Measurements from ENCODE around the gene MAPK1.
"Not testable (repeated sequence)": the region's sequence is repeated elsewhere in the genome, so short reads cannot be mapped to it uniquely, and the experiment has no call there.

The MAPK1 gene

DNA sequence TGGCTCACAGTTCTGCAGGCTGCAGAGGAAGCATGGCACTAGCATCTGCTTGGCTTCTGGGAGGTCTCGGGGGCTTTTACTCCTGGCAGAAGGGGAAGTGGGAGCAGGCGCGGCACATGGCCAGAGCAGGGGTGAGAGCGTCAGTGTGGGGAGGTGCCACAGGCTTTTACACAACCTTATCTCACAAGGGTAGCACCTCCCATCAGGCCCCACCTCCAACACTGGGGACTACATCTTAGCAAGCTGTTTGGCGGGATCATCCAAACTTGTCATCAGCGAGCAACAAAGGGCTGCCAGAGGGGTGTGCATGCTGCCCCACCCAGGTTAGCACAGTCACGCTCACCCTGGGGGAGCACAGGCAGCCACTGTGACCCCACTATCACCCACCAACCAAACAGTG, 112.9 kb downstream of the MAPK1 start:
- no peak for DNase-seq (ENCODE audit: low spot score)

DNA sequence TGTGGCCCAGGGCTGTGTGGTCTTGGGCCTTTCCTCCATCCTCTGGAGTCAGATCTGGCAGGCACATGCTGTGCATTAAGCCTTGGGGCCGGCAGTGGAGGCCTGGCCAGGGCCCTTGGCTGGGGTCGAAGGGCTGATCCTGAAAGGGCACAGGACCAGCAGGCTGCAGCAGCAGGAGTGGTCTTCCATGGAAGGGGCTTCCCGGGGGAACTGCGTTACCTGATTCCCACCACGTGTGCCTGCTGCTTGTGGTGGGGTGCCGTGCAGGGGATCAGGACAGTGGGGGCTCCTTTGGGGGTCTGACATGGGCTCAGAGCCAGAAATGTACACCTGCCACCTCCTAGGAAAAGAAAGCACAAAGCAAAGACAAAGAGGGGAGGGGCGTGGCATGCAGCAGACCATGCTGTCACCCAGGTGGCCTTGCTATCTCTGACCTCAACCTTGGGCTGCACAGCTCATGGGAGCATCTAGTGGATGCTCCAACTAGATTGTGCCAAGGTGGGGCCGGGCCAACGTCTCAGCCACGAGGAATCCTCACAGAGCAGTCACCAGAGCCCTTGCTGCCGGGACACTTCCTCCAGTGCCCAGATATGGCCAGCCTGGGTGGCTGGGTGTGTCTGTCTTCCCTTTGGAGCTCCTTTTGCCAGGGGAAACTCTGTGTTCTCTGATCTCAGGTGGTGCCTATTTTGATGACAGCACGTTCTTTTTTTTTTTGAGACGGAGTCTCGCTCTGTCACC, 113.9 kb downstream of the MAPK1 start:
- DNase-seq (ENCODE audit: low spot score), result no peak

DNA sequence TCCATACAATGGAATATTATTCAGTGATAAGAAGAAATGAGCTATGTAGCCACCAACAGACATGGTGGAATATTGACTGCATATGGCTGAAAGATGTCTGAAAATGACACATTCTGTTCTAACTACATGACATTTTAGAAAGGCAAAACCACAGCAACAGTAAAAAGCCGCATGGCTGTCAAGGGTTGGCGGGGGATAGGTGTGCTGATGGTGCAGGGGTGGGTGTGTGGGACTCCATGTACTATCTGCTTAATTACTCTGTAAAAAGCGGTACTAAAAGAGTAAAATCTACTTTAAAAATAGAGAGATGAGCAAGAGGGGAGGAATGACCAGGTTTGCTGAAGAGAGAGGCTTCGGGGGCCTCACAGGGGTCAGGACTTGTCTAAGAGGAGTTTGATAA, 115.2 kb downstream of the MAPK1 start:
- no peak for DNase-seq (ENCODE audit: low spot score)

DNA sequence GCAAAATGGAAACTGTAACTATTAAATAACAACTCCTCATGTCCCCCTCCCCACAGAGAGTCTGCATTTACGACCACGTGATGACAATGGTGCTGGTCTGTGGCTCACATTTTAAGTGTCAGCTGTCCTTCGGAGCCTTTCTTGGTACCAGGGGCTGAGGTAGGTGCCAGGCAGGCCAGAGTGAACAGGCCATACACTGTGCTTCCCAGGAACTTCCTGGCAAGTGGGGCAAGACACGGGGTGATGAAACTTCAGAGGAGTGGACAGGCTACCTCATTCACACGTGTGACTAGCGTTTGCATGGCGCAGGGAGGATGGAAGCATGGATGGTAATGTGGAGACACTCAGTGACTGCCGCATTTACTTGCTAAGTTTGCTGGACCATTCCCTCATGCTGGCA, 121.5 kb downstream of the MAPK1 start:
- no peak for DNase-seq (ENCODE audit: low spot score)

DNA sequence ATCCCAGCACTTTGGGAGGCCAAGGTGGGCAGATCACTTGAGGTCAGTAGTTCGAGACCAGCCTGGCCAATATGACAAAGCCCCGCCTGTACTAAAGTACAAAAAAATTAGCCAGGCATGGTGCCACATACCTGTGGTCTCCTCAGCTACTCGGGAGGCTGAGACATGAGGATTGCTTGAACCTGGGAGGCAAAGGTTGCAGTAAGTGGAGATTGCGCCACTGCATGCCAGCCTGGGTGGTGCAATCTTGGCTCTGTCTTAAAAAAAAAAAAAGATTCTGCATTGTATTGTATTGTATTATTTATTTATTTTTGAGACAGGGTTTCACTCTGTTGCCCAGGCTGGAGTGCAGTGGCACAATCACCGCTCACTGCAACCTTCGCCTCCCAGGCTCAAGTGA, 122.5 kb downstream of the MAPK1 start:
- DNase-seq (ENCODE audit: low spot score), result not testable (repeated sequence)

DNA sequence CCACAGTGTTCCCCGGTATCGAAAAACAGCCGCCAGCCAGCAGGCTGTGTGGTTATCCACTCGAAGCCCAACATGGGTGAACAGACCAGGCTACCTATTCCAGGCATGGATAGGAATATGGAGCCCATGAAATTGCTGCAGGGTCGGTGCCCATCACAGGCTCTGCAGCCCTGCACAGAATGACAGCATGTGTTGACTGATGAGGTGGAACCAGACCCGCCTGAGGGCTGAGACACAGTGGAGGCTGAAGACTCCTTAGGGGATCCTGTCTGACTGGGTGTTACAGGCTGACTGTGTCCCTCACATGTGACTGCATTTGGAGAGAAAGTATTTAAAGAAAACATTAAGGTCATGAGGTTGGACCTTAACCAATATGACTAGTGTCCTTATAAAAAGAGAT, 125.7 kb downstream of the MAPK1 start:
- DNase-seq (ENCODE audit: low spot score), result no peak

DNA sequence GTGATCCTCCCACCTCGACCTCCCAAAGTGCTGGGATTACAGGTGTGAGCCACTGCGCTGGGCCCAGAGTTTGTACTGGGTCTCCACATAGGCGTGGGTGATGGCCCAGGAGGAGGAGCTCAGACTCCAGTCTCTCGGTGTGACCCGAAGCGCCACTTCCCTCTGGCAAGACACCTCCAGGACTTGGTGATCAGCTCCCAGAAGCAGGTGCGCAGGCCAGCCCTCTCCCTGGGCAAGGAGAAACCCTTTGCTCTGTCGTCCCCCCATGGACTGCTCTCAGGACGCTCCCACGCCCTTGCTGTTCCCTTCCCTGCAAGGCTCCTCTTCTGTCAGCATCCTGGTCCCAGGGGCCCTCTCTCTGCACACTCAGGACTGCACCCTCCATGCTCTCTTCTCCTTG, 126.4 kb downstream of the MAPK1 start:
- no peak for DNase-seq (ENCODE audit: low spot score)

DNA sequence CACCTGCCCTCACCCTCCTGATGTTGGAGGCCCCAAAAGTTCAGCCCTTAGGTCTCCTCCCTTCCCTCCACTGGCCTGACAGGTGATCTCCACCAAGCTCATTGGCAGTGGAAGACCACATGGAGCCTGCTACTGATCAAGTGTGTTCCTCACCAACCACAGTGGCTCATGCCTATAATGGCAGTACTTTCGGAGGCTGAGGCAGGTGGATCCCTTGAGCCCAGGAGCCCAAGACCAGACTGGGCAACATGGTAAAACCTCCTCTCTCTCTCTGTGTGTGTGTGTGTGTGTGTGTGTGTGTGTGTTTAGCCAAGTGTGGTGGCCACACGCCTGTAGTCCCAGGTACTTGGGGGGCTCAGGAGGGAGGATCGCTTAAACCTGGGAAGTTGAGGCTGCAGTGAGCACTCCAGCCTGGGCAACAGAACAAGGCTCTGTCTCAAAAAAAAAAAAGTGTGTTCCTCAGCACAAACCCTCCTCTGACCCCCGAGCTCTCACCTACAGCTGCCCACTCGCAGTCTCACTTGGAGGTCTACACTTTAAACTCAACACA, 127.5 kb downstream of the MAPK1 start:
- DNase-seq (ENCODE audit: low spot score), result no peak

DNA sequence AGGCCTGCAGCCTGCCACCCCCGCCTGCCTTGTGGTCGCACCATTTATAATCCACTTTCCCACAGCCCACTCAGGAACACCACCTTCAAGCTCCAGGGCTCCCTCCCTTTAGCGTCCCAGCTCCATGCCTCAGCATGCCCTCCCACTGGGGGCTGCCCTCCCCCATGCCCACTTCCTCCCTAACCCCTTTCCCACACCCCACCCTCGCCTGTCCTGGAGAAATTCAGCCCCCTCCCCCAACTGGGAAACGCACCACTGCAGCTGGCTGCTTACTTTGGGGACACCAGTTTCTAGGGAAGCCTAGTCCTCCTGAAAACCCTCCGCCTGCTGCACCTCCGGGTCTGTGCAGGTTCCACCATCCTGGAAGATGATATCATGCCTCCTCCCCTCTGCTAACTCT, 128.5 kb downstream of the MAPK1 start:
- DNase-seq (ENCODE audit: low spot score), result no peak

DNA sequence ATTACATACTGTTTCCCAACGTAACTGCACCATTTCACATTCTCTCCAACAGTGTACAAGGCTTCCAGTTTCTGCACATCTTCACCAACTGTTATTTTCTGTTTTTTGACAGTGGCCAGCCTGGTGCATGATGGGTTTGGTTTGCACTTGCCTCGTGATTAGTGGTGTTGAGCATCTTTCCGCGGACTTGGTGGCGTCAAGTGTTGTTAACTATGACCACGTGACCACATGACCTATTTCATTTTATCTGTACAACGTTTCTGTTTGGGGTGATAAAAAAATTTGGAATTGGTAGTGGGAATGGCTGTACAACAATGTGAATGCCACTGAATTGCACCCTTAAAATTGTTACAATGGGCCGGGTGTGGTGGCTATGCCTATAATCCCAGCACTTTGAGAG, 129.4 kb downstream of the MAPK1 start:
- DNase-seq (ENCODE audit: low spot score), result no peak

DNA sequence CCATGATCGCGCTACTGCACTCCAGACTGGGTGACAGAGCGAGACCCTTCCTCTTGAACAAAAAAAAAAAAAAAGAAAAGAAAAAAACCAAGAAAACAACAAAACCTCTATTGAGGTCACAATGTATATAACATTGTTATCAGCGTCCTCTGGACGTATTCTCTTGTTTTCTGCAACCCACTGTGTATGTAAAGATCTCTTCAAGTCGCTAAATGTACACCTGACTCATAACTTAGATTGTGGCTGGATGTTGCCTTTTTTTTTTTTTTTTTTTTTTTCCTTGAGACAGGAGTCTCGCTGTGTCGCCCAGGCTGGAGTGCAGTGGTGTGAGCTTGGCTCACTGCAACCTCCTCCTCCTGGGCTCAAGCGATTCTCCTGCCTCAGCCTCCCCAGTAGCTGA, 130.5 kb downstream of the MAPK1 start:
- DNase-seq (ENCODE audit: low spot score), result no peak

DNA sequence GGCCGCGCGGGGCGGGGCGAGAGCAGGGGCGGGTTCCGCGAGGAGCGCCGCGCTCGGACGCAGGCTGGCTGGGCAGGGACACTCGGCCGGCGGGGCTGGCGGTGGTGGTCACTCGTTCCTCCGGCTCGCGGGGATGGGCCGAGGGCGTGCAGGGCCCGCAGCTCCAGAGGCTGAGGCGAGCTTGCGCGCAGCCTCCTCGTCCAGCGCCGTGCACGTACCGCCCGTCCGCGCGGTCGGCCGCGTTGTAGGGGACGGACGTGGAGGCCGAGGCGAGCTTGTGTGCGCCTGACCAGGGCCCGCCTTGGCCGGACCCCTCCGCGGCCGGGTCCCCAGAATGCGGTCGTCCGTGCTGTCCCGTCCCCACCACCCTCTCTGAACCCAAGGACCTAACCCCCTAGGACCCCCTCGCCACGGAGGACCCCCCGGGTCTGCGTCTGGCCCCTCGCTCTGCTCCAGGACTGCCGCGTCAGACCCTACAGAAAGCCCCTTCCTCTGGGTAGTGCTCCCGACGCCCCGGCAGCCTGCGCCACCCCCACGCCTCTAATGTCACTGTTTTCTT, 131.3 kb downstream of the MAPK1 start:
- no peak for DNase-seq (ENCODE audit: low spot score)

DNA sequence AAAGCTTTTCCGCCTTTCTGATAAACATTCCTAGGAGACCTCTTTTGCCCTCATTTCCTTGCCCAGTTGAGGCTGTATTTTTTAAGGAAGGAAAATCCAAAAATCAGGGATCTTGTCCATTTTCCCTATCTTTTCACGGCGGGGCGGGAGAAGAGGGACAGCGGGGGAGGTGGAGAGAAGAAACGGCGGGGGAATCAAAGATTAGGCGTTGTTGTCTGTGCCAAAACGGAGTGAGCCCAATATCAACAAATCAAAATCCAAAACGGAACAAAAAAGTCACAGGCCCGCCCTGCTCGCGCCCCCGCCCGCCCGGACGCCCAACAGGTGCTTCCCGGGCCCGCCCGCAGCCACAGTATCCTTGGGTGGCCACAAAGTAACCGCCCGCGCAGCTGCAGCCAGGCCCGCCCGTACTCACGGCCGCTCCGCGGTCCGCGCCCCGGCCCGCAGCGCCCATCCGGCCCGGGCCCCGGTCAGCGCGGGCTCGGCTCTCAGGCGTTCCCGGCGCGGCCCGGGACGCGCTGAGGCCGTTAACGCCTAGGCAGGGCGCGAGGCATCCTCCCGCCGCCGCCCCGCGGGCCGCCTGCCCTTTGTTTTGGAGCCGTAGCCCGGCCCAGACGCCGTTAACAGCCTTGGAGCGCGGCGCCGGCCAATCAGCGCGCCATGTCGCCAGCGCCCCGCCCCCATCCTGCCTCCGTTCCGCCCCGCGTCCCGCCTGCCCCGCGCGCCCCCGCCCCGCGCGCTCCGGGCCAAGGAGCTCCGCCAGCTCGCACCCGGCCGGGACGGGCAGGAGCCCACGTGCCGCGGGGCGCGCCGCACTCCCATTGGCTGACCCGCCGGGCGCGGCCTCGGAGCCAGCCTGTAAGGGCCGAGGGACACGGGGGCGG, 132.0 kb downstream of the MAPK1 start, which contains the start of gene YPEL1:
Gene YPEL1, minus strand, starts transcription at position 595 of the 884 bp plus-strand sequence. CDS start 25,050 bp downstream, outside the sequence.
- peak; percentile 99 for DNase-seq (ENCODE audit: low spot score)

DNA sequence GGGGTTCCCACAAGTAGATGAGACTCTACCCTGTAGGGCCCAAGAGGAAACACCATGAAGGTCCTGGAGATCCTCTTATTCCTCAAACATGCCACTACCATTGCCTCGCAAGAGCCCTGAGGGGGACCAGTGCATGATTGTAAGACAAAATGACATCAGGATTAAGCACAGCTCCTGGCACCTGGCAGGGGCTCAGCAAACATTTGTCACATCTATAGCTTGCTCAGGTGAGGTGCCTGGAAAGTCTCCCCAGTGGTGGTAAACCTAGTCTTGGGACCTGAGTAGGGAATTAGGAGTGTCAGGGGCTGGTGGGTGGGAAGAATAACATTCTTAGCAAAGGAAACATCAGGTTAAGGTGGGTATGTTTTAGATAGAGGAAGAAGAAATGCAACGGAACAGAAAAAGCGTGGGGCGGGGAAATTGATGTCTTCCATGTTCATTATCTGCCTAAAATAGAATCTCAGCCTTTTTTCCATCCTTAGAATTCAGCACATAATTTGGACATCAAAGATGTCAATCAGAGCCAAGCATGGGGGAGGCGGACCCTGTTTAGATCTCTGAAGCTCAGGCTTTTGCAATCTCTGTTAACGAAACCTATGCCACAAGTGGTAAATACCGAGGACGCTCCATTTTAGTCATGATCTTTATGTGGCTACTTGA, 132.8 kb downstream of the MAPK1 start:
- no peak for DNase-seq (ENCODE audit: low spot score)

DNA sequence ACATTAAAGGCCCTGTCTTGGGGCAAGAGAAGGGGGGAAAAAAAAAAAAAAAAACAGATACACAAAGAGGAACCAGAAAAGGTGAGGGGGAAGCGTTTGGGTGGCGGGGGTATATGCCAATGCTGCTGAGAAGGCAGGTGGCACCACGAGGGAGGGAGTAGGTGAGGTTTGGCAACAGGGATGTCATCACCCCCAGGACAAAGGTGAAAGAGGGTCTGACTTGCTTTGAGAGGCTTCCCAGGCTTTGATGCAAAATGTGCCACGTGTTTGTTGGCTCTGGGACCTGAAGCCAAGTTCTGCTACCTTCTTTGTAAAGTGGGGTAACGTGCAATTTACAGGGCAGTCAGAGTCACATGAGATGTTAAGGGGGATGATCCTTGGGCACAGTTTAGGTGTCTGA, 135.9 kb downstream of the MAPK1 start:
- DNase-seq (ENCODE audit: low spot score), result no peak

DNA sequence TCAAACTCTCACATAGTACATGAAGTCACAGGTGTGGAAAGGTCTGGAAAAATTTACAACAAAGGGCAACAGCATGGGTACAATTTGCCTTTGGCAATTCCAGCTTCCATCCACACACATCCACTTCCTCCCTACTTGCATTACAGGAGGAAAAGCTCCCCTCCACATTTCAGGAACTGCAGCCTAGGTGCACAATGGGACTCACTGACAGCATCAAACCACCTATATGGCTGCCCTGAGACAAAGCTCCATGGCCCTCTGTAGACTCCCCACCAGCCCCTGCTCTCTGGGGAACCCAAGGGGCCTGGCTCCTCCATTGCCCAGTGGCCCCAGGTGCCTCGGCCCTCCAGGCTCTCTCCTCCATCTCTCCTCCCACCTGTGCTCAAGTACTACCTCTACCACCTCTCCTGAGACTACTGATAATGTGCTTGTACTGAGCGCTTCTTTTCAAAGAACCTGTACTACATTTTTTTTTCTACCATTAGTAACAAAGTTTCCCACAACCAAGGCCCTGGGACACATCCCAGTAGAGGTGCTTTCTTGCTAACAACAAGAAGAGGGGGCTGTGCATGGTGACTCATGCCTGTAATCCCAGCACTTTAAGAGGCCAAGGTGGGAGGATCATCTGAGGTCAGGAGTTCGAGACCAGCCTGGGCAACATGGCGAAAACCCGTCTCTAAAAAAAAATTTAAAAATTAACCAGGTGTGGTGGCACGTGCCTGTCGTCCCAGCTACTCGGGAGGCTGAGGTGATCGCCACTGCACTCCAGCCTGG, 136.7 kb downstream of the MAPK1 start:
- no peak for DNase-seq (ENCODE audit: low spot score)

DNA sequence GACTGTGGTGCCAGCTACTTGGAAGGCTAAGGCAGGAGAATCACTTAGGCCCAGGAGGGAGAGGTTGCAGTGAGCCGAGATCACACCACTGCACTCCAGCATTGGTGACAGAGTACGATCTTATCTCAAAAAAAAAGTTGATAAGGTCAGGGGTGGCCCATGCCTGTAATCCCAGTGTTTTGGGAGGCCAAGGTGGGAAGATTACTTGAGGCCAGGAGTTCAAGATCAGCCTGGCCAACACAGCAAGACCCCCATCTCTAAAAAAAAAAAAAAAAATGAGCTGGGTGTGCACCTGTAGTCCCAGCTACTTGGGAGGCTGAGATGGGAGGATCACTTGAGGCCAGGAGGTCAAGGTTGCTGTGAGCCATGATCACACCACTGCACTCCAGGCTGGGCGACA, 138.3 kb downstream of the MAPK1 start:
- not testable (repeated sequence) for DNase-seq (ENCODE audit: low spot score)

DNA sequence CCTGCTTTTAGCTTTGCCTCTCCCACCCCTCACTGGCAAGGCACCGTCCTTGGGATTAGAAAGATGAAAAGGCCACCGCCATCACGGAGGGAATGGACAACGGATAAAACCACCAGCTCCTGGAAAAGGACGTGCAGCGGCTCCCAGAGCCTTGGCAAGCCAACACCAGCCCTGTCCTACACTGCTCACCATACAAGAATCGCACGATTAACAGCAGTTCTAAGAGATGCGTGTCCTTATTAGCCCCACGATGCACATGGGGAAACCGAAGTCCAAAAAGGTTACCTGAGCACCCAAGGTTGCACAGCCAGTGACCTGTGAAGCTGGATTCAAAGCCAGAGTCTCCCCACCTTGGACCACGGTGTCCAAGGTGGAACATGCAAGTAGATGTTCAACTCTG, 139.2 kb downstream of the MAPK1 start:
- DNase-seq (ENCODE audit: low spot score), result no peak

DNA sequence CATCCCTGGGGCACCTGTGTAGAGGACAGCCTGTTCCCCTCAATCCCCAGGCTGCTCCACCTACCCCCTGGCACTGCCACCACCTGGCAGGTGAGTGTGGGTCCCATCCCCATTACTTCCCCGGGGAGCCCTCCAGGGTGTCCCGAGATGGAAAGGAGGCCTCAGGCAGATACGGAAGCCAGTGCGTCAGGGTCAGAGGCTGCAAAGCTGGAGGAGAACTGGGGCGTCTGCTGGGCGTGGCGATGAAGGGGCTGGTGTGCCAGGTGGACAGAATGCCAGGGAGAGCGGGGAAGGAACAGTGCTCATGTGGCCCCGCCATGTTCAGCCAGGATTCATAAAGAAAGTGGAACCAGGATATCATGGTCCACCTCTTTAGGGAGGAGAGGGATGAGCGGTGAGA, 139.7 kb downstream of the MAPK1 start:
- no peak for DNase-seq (ENCODE audit: low spot score)

DNA sequence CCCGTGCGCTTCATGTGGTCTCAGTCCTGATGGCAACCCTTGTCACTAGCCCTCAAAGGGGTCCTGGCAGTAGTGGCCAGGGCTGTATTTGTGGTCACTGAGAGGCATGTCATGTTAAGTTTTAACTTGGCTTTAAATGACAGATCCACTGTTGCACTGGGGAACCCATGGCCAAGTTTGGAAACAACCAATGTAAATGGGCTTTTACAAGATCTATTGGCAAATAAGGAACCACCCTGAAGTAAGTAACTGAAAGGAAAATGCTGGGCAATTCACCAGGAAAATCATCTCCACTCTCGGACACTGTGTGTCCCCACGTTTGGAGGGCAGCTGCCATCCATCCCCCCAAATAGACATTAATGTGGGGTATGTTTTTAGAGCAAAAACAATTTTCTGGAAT, 140.3 kb downstream of the MAPK1 start:
- no peak for DNase-seq (ENCODE audit: low spot score)

DNA sequence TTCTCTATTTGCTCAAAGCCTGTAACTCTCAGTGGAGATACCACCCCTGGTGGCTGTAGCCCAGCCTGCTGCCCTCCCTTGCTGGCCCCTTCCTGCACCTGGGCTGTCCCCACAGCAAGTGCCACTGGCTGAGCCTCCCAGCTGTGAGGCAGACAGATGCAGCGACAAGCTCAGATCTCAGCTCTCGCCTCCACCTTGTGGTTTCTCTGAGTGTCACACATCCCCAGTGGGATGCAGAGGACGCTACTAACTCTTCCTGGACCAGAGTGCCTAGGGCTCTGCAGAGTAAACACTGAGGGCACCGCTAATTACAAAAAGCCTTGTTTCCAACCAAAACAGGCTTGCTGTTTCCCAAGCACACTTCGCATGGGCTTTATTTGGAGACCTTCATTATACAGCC, 140.8 kb downstream of the MAPK1 start:
- DNase-seq (ENCODE audit: low spot score), result peak; percentile 11
